Measurements from ENCODE around the gene SHH.

The SHH gene

DNA sequence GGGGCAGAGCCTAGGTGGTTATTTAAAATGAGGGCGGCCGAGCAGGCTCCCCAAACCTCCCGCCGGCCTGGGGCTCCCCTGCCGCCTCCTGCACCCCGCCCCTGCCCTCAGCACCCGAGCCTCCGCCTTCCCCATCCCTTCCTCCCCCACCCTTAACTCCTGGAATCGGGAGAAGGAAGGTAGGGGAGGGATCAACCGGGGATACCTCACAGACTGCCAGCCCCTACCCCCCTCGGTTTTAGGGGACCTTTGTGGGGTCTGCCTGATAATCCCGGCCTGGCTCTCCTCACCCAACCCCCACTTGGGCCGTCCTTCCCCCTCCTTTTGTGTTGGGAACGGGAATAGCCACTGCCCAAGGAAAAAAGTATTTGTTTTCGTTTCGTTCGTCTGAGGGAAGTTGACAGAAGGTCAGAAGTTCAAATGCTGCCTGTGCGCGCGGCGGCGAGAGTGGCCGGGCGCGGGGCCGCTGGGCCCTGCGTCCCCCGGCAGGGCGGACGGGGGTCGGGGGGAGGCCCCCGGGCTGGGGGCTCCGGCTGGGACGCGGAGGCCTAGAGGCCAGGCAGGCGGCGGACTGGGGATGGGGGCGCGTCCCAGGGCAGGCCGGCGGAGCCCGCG lies 2.8 kb downstream of the SHH start:
- TF ChIP-seq POLR2A (IDR thresholded peaks at IDR 0.05; ENCODE audit: low read depth, low read length): no peak
- FAIRE-seq: no peak
- no peak for DNase-seq (ENCODE audit: insufficient read length, low spot score)

- DNase-seq (ENCODE audit: insufficient read length, low spot score) (no peak), FAIRE-seq (no peak)
- no peak for TF ChIP-seq POLR2A (IDR thresholded peaks at IDR 0.05; ENCODE audit: low read depth, low read length)
These were observed 3.5 kb downstream of the SHH start for GRCh38 chr7:155808549-155809331.

- FAIRE-seq: no peak
- DNase-seq (ENCODE audit: insufficient read length, low spot score): no peak
These were observed 4.3 kb downstream of the SHH start for GRCh38 chr7:155807789-155808548.

DNA sequence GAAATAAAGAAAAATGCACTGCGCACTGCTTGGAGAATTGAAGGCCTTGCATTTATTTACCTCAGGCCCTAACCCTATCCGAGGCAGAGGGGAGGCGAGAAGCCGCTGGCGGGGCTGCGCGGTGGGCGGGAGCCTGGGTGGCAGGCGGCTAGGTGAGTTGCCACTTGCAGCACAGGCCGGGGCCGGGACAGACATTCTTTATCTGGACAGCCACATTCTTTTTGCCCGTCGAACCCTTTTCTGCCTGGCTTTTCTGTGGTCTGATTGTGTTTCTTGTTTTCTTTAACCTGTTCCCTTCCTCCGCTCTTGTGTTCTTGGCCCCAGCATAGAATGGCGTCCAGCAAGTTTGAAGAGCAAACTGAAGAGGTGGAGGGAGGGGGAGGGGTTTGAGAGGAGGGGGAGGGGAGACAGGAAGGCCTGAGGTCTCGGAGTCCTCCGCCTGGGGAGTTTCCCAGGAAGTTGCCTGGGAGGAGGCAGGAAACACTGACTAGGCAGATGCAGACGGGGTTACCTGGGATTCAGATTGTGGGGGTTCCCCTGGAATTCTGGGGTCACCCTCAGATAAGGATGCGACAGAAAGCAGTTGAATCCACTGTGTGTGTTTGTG lies 5.1 kb downstream of the SHH start:
- no peak for FAIRE-seq
- DNase-seq (ENCODE audit: insufficient read length, low spot score): no peak

More at GRCh38 chr7:155807789-155808548, 4.3 kb downstream of the SHH start:
- no peak for TF ChIP-seq POLR2A (IDR thresholded peaks at IDR 0.05; ENCODE audit: low read depth, low read length)

DNA sequence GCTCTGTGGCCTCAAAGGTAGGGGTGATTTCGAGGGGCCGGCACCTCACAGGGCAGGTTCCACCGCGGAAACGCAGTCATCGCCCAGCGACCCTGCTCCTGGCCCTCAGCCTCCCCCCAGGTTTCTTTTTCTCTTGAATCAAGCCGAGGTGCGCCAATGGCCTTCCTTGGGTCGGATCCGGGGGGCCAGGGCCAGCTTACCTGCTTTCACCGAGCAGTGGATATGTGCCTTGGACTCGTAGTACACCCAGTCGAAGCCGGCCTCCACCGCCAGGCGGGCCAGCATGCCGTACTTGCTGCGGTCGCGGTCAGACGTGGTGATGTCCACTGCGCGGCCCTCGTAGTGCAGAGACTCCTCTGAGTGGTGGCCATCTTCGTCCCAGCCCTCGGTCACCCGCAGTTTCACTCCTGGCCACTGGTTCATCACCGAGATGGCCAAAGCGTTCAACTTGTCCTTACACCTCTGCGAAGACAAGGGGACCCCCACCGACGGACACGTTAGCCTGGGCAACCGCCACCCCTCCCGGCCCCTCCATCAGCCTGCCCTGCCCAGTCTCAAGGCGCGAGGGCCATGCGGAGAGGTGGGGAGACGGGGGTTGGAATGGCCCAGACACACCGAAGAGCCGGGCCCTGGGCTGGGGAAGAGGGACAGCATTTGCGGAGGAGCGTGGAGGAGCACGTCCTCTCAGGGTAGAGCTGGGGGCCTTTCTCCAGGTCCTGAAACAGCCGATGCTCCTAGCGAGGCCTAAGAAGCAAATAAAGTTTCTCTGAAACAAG lies 6.0 kb downstream of the SHH start:
- TF ChIP-seq POLR2A (IDR thresholded peaks at IDR 0.05; ENCODE audit: low read depth, low read length): no peak
- FAIRE-seq (no peak), DNase-seq (ENCODE audit: insufficient read length, low spot score) (no peak)

More for the DNA sequence above, 5.1 kb downstream of the SHH start:
- TF ChIP-seq POLR2A (IDR thresholded peaks at IDR 0.05; ENCODE audit: low read depth, low read length): no peak

GRCh38 chr7:155805826-155806095 lies 6.5 kb downstream of the SHH start:
- TF ChIP-seq POLR2A (IDR thresholded peaks at IDR 0.05; ENCODE audit: low read depth, low read length): no peak
- FAIRE-seq (no peak), DNase-seq (ENCODE audit: insufficient read length, low spot score) (no peak)

DNA sequence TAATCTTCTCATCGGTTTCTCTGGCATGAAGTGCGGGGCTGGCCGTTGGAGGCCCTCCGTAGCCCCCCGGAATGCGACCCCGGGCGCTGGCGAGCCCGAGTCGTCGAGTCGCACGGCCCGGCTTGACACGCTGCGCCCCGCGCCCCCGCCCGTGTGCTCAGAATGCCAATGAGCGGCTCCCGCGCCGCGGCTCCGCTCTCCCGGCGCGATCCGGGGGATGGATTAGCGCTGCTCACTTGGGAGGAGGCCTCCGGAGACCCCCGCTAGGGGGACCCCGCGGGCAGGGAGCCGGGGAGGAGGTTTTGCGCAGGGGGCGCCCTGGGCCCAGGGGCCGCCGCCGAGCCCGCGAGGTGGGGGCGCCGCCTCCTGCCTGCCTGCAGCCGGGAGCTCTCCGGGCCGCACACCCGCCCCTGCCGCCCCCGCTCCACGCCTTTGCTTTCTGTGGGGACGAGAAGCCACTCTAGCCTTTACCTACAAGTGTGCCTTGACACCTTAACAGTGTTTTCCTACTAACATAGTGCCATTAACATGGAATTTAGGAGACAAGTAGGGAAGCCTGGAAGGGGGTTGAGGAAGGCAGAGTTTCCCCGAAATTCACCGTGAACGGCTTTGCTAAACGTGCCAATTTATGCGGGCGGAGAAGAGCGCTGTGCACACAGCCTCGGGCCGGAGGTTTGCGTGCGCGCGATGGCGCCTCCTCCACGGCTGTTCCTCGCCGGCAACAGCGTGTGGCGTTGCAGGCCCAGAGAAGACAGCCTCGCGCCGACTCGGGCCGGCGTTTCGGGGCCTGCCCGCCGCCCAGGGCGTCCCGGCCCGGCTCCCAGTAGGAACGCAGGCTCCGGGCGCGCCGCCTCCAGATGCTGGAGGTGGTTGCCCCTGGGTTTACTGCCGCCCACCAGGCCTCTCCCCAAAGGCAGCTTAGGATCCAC lies 7.1 kb downstream of the SHH start:
- no peak for DNase-seq (ENCODE audit: insufficient read length, low spot score)
- no peak for FAIRE-seq
- TF ChIP-seq POLR2A (IDR thresholded peaks at IDR 0.05; ENCODE audit: low read depth, low read length): no peak

DNA sequence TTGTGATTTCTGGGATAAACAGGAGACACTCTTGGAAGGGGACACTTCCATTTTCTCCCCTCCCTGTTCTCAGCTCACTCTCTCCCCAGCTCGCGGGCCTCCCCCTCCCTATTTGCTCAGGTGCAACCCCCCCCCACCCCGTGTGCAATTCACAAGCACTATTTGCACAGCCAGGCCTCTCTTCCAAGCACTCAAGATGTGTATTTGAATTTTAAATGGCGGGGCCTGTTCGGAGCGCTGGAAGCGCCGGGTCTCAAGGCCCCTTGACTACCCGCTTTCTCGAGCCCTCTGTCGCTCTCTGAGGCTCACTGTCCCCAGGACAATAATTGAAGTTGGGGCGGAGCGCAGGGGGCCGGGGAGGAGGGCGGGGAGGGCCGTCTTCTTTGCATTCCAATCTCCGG lies 7.8 kb downstream of the SHH start:
- FAIRE-seq (no peak), DNase-seq (ENCODE audit: insufficient read length, low spot score) (no peak)
- TF ChIP-seq POLR2A (IDR thresholded peaks at IDR 0.05; ENCODE audit: low read depth, low read length): no peak

DNA sequence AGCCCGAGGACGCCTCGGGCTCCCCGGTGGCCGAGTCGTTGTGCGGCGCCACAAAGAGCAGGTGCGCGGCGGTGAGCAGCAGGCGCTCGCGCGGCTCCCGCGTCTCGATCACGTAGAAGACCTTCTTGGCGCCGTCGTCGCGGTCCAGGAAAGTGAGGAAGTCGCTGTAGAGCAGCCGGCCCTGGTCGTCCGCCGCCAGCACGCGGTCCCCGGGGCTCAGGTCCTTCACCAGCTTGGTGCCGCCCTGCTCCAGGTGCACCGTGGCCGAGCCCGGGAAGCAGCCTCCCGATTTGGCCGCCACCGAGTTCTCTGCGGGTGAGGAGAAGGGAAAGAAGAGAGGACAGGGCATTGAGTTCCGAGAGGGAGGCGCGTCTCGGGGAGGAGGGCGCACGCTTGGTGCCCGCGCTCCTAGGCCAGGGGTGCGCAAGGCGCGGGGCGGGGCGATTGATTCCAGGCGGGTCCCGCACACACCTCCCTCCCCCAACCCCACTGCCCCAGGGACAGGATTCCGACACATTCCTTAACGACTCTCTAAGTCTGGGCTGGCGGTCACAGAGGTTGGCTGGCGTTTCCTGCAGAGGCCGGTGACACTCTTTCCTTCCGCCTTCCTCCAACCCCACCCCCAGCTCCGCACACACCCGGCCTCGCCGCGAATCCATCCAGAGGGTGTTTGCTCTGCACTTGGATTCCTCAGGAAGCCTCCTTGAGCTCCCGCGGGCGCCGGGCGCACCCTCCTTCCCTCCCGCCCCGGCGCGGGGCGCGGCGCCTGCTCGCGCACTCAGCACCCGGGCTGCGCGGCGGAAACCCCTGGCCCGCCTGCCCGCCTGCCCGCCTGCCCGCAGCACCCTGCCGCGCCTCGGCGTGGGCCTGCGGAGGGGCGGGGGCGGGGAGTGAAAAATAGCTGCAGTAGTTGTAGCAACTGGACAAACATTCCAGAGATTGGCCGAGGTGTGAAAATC lies 8.6 kb downstream of the SHH start:
- FAIRE-seq (no peak), DNase-seq (ENCODE audit: insufficient read length, low spot score) (no peak)
- TF ChIP-seq POLR2A (IDR thresholded peaks at IDR 0.05; ENCODE audit: low read depth, low read length): no peak

DNA sequence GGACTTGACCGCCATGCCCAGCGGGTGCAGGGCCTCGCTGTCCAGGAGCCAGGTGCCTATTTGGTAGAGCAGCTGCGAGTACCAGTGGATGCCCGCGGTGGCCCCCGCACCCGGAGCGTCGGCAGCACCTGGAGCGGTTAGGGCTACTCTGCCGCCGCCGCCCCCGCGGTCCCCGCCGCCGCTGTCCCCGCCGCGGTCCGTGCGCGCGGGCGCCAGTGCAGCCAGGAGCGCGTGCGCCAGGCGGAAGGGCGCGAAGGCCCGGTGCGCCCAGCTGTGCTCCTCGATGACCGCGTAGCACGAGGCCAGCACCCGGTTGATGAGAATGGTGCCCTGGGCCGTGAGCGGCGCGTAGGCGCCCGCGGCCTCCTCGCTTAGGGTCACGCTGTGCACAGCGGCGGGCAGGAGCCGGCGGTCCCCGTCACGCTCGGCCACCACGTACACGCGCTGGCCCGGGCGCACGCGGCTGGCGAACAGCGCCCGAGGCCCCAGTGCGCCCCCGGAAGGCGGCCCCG lies 9.3 kb downstream of the SHH start:
- TF ChIP-seq POLR2A (IDR thresholded peaks at IDR 0.05; ENCODE audit: low read depth, low read length): no peak
- FAIRE-seq (no peak), DNase-seq (ENCODE audit: insufficient read length, low spot score) (no peak)

GRCh38 chr7:155802291-155802690 lies 10.0 kb downstream of the SHH start:
- no peak for TF ChIP-seq POLR2A (IDR thresholded peaks at IDR 0.05; ENCODE audit: low read depth, low read length)
- no peak for FAIRE-seq
- DNase-seq (ENCODE audit: insufficient read length, low spot score): no peak

Data from H54 (cell line).